GM12892 (cell line): Measurements from ENCODE around the gene MGAT4B.
A peak's percentile ranks its signal among the peaks of the same experiment; 100 is the strongest.

Source experiments
- POLR2A ChIP-seq: IDR thresholded peaks from 2 replicates; pipeline ENCODE4 v1.6.1; 2011; ENCODE audit warnings: low read depth, low read length, control low read depth
- POLR2AphosphoS5 ChIP-seq: IDR thresholded peaks from 2 replicates; pipeline ENCODE4 v1.6.1; 2011; ENCODE audit warnings: low read depth, low read length, control low read depth

- TF ChIP-seq POLR2A = peak; percentile 99
- peak; percentile 99 for TF ChIP-seq POLR2AphosphoS5
These were observed 14.0 kb upstream of the MGAT4B start, which contains the start of gene SQSTM1 for GRCh38 chr5:179820483-179821297.
